HL-60 (cell line): ENCODE data around the gene LSM10.

Source experiments
- DNase-seq, 2 experiments: peaks; one replicate each; pipeline ENCODE4 v3.0.0-alpha.2; 2010 to 2020; ENCODE audit warnings: low read depth in 1 of 2, low spot score in 1 of 2
- H3K27ac ChIP-seq: fragments of 250-450 bp; sonication (Bioruptor Pico); replicated peaks from 2 replicates; pipeline ENCODE4 v1.5.1; 2020; ENCODE audit warnings: mild to moderate bottlenecking, moderate library complexity
- H3K27me3 ChIP-seq: fragments of 250-450 bp; sonication (Bioruptor Pico); 2 replicates; pipeline ENCODE4 v1.5.1; 2021; ENCODE audit warnings: mild to moderate bottlenecking, moderate library complexity; ENCODE audit not compliant: insufficient read depth, poor library complexity, severe bottlenecking
- H3K4me3 ChIP-seq: replicated peaks from 2 replicates; pipeline ENCODE4 v1.5.1; 2011; ENCODE audit warnings: mild to moderate bottlenecking, control low read depth, low read length; ENCODE audit not compliant: insufficient read depth
- GABPA ChIP-seq: IDR thresholded peaks from 2 replicates; pipeline ENCODE4 v1.6.1; 2012; ENCODE audit warnings: low read depth
- POLR2AphosphoS5 ChIP-seq: IDR thresholded peaks from 2 replicates; pipeline ENCODE4 v1.6.1; 2012; ENCODE audit warnings: low read depth
- REST ChIP-seq: IDR thresholded peaks from 2 replicates; pipeline ENCODE4 v1.6.1; 2012; ENCODE audit warnings: low read depth; ENCODE audit not compliant: insufficient replicate concordance
- SPI1 ChIP-seq: IDR thresholded peaks from 2 replicates; pipeline ENCODE4 v1.6.1; 2012; ENCODE audit warnings: low read depth, mild to moderate bottlenecking, borderline replicate concordance
- TF ChIP-seq, protein P1 (sequence below): IDR thresholded peaks from one replicate; pipeline ENCODE4 v1.5.1; 2011; ENCODE audit warnings: low read length, control low read depth, inconsistent platforms; ENCODE audit not compliant: insufficient read depth

The LSM10 gene

GRCh38 chr1:36351227-36351977 lies 46.3 kb downstream of the LSM10 start:
- Histone ChIP-seq H3K4me3 (no peak overlapping the region), H3K27me3 (no peaks in the 10 kb centered on the region), H3K27ac (no peak overlapping the region)
- DNase-seq: no peak
- TF ChIP-seq REST: no peak
- no peak for TF ChIP-seq SPI1
- no peak for TF ChIP-seq GABPA
- no peak for TF ChIP-seq POLR2AphosphoS5
- TF ChIP-seq, protein P1, sequence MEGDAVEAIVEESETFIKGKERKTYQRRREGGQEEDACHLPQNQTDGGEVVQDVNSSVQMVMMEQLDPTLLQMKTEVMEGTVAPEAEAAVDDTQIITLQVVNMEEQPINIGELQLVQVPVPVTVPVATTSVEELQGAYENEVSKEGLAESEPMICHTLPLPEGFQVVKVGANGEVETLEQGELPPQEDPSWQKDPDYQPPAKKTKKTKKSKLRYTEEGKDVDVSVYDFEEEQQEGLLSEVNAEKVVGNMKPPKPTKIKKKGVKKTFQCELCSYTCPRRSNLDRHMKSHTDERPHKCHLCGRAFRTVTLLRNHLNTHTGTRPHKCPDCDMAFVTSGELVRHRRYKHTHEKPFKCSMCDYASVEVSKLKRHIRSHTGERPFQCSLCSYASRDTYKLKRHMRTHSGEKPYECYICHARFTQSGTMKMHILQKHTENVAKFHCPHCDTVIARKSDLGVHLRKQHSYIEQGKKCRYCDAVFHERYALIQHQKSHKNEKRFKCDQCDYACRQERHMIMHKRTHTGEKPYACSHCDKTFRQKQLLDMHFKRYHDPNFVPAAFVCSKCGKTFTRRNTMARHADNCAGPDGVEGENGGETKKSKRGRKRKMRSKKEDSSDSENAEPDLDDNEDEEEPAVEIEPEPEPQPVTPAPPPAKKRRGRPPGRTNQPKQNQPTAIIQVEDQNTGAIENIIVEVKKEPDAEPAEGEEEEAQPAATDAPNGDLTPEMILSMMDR: no peak

- Histone ChIP-seq H3K27ac (no peak overlapping the region), H3K27me3 (no peaks in the 10 kb centered on the region), H3K4me3 (no peak overlapping the region)
- no peak for TF ChIP-seq SPI1
- TF ChIP-seq GABPA: no peak
- no peak for TF ChIP-seq REST
- TF ChIP-seq, protein P1: no peak
- DNase-seq: peak in 1 of 2 experiments; percentile 37
Measured at GRCh38 chr1:36350659-36351226, 47.0 kb downstream of the LSM10 start.

GRCh38 chr1:36349839-36350238 lies 47.9 kb downstream of the LSM10 start:
- no peak overlapping the region for H3K27ac ChIP-seq
- no peak overlapping the region for H3K4me3 ChIP-seq
- TF ChIP-seq POLR2AphosphoS5 (no peak), GABPA (no peak), SPI1 (no peak), REST (no peak)
- TF ChIP-seq, protein P1: no peak
- DNase-seq: no peak
- H3K27me3 ChIP-seq: no peaks in the 10 kb centered on the region
